H9 (cell line): Measurements from ENCODE around the gene MPC1. TPM values are rescaled to one million over a fixed set of nuclear protein-coding genes. Genes with fewer than 3 reads are reported as not detected.

Experiments
- DNase-seq: peaks from one replicate; pipeline ENCODE4 v3.0.0-alpha.2; 2017
- H2AFZ ChIP-seq: one replicate; pipeline ENCODE4 v1.6.1; 2013; ENCODE audit warnings: mild to moderate bottlenecking, low read length, control low read depth, moderate library complexity
- H2AK5ac ChIP-seq: 2 replicates; pipeline ENCODE4 v1.6.1; 2013; ENCODE audit warnings: low read length, control low read depth, mixed read lengths; ENCODE audit not compliant: insufficient read length
- H2BK120ac ChIP-seq: one replicate; pipeline ENCODE4 v1.6.1; 2013; ENCODE audit warnings: low read depth, mild to moderate bottlenecking, low read length, control low read depth, inconsistent platforms; ENCODE audit not compliant: poor library complexity, severe bottlenecking
- H2BK12ac ChIP-seq: 2 replicates; pipeline ENCODE4 v1.6.1; 2013; ENCODE audit warnings: low read length, control low read depth, mixed read lengths, low read depth; ENCODE audit not compliant: insufficient read length
- H2BK15ac ChIP-seq: 2 replicates; pipeline ENCODE4 v1.6.1; 2013; ENCODE audit warnings: low read depth, low read length, control low read depth
- H2BK20ac ChIP-seq: one replicate; pipeline ENCODE4 v1.6.1; 2013; ENCODE audit warnings: low read depth, mild to moderate bottlenecking, low read length, control low read depth, inconsistent platforms; ENCODE audit not compliant: poor library complexity, severe bottlenecking
- H2BK5ac ChIP-seq: 2 replicates; pipeline ENCODE4 v1.6.1; 2013; ENCODE audit warnings: low read length, control low read depth, mixed read lengths; ENCODE audit not compliant: insufficient read length
- H3K14ac ChIP-seq: 2 replicates; pipeline ENCODE4 v1.6.1; 2013; ENCODE audit warnings: low read length, control low read depth; ENCODE audit not compliant: insufficient read depth
- H3K18ac ChIP-seq: 2 replicates; pipeline ENCODE4 v1.6.1; 2013; ENCODE audit warnings: low read depth, mild to moderate bottlenecking, mixed read lengths, low read length, control low read depth; ENCODE audit not compliant: insufficient read length
- H3K23ac ChIP-seq: 2 replicates; pipeline ENCODE4 v1.6.1; 2013; ENCODE audit warnings: low read length, control low read depth, mixed read lengths, low read depth; ENCODE audit not compliant: insufficient read length
- H3K23me2 ChIP-seq: 2 replicates; pipeline ENCODE4 v1.6.1; 2013; ENCODE audit warnings: low read depth, mild to moderate bottlenecking, mixed read lengths, low read length, control low read depth; ENCODE audit not compliant: insufficient read length, poor library complexity, severe bottlenecking
- H3K27ac ChIP-seq: 2 replicates; pipeline ENCODE4 v1.5.1; 2013; ENCODE audit warnings: low read length, control low read depth, mixed read lengths, low read depth; ENCODE audit not compliant: insufficient read length
- H3K27me3 ChIP-seq: 2 replicates; pipeline ENCODE4 v1.6.1; 2013; ENCODE audit warnings: low read length, control low read depth, inconsistent platforms; ENCODE audit not compliant: insufficient read depth
- H3K4ac ChIP-seq: 2 replicates; pipeline ENCODE4 v1.6.1; 2013; ENCODE audit warnings: low read depth, mild to moderate bottlenecking, control low read depth, inconsistent platforms, low read length, moderate library complexity
- H3K4me1 ChIP-seq: 2 replicates; pipeline ENCODE4 v1.6.1; 2013; ENCODE audit warnings: low read length, control low read depth, inconsistent platforms; ENCODE audit not compliant: insufficient read depth
- H3K4me2 ChIP-seq: 2 replicates; pipeline ENCODE4 v1.6.1; 2013; ENCODE audit warnings: low read length, control low read depth, mixed read lengths; ENCODE audit not compliant: insufficient read length, insufficient read depth
- H3K56ac ChIP-seq: 2 replicates; pipeline ENCODE4 v1.6.1; 2013; ENCODE audit warnings: low read depth, mild to moderate bottlenecking, mixed read lengths, low read length, control low read depth; ENCODE audit not compliant: insufficient read length
- H3K79me1 ChIP-seq: 2 replicates; pipeline ENCODE4 v1.6.1; 2013; ENCODE audit warnings: low read depth, mild to moderate bottlenecking, moderate library complexity, low read length, control low read depth, inconsistent platforms; ENCODE audit not compliant: insufficient read depth, poor library complexity, severe bottlenecking
- H3K79me2 ChIP-seq: 2 replicates; pipeline ENCODE4 v1.6.1; 2013; ENCODE audit warnings: low read length, control low read depth, inconsistent platforms; ENCODE audit not compliant: insufficient read depth
- H3K9ac ChIP-seq: 2 replicates; pipeline ENCODE4 v1.6.1; 2013; ENCODE audit warnings: low read length, control low read depth, mixed read lengths; ENCODE audit not compliant: insufficient read length; ENCODE audit errors: extremely low read depth
- H3K9me3 ChIP-seq: one replicate; pipeline ENCODE4 v1.6.1; 2013; ENCODE audit warnings: low read depth, low read length, inconsistent platforms; ENCODE audit not compliant: control insufficient read depth
- H3T11ph ChIP-seq: one replicate; pipeline ENCODE4 v1.6.1; 2013; ENCODE audit warnings: mild to moderate bottlenecking, low read length, control low read depth, inconsistent platforms
- H4K20me1 ChIP-seq: one replicate; pipeline ENCODE4 v1.6.1; 2013; ENCODE audit not compliant: control insufficient read depth, insufficient read length, insufficient read depth
- H4K5ac ChIP-seq: 2 replicates; pipeline ENCODE4 v1.6.1; 2013; ENCODE audit warnings: low read depth, mild to moderate bottlenecking, mixed read lengths, low read length, control low read depth; ENCODE audit not compliant: insufficient read length
- H4K8ac ChIP-seq: replicated peaks from 2 replicates; pipeline ENCODE4 v1.6.1; 2013; ENCODE audit warnings: low read length, control low read depth, mixed read lengths, low read depth; ENCODE audit not compliant: insufficient read length
- H4K91ac ChIP-seq: 2 replicates; pipeline ENCODE4 v1.6.1; 2013; ENCODE audit warnings: low read depth, mild to moderate bottlenecking, moderate library complexity, mixed read lengths, low read length, control low read depth; ENCODE audit not compliant: insufficient read length
- H3K27ac Mint-ChIP-seq, 3 experiments: 2 replicates in 2 of 3; 3 replicates in 1 of 3; pipeline ENCODE4 v1.8.0; 2020 to 2021; ENCODE audit warnings: mixed read lengths in 3 of 3, mild to moderate bottlenecking in 1 of 3, moderate library complexity in 1 of 3
- H3K27me3 Mint-ChIP-seq: 2 replicates; pipeline ENCODE4 v1.8.0; 2021; ENCODE audit warnings: low read depth, mild to moderate bottlenecking, moderate library complexity, mixed read lengths
- H3K36me3 Mint-ChIP-seq, 3 experiments: 2 replicates in 2 of 3; 3 replicates in 1 of 3; pipeline ENCODE4 v1.8.0; 2020 to 2021; ENCODE audit warnings: low read depth in 3 of 3, mixed read lengths in 3 of 3; ENCODE audit not compliant: insufficient read depth in 1 of 3
- H3K4me1 Mint-ChIP-seq, 2 experiments: 2 replicates each; pipeline ENCODE4 v1.8.0; 2020; ENCODE audit warnings: mixed read lengths in 2 of 2
- H3K4me3 Mint-ChIP-seq, 2 experiments: 2 replicates in 1 of 2; 3 replicates in 1 of 2; pipeline ENCODE4 v1.8.0; 2020 to 2021; ENCODE audit warnings: mild to moderate bottlenecking in 2 of 2, mixed read lengths in 2 of 2, moderate library complexity in 1 of 2
- H3K9me3 Mint-ChIP-seq, 2 experiments: 2 replicates in 1 of 2; 3 replicates in 1 of 2; pipeline ENCODE4 v1.8.0; 2020; ENCODE audit warnings: mild to moderate bottlenecking in 2 of 2, mixed read lengths in 2 of 2, moderate library complexity in 1 of 2
- WGBS: extraction: QIAGEN DNeasy Blood & Tissue Kit; methylation state at CpG from one replicate; pipeline ENCODE4 v1.1.7; 2013; ENCODE audit warnings: missing lambda C conversion rate, low lambda C conversion rate, mixed read lengths; ENCODE audit not compliant: insufficient read length; ENCODE audit errors: extremely low coverage; 5-methylcytosine and 5-hydroxymethylcytosine counted together
- total RNA-seq: library from RNA; stranded (reverse); gene quantifications from 2 replicates; pipeline ENCODE4 v1.2.1, GENCODE V29; 2021
- TF ChIP-seq, protein P1 (sequence below): fragments of 200-600 bp; sonication (generic); conservative IDR thresholded peaks from 3 replicates; pipeline ENCODE4 v1.8.0; 2021; ENCODE audit warnings: antibody characterized with exemption, mild to moderate bottlenecking

MPC1 gene
- total RNA-seq, 1 experiment from 2014 or later = 10.0 TPM

DNA sequence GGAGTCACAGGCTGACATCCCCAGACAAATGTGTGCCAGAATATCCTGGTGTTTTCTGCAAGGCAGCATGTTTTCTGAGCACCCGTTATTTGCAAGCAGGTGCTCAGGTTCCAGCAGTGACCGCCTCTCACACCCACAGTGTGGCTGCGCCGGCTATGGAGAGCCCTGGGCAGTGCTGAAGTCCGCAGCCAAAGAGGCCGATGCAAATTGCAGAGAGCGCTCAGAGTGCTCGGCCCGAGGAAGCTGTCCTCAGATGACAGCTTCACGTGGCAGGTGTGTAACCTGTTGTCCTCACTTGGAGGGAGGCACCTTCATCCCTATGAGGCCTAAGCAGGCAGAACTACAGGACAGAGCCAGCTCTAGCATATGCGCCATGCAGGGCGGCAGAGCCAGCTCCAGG, 23.5 kb upstream of the MPC1 start:
- Mint-ChIP-seq H3K27me3 (peaks cover 2% of the 10 kb centered on the region; the same call in 1 of the 2 replicates), H3K36me3 (no peaks in the 10 kb centered on the region; a peak in 1 of 7 replicates), H3K27ac (no peak overlapping the region), H3K4me3 (no peak overlapping the region), H3K9me3 (peaks cover 0 to 2% of the 10 kb centered on the region in 2 experiments; a peak in 1 of 5 replicates), H3K4me1 (peaks cover 8 to 16% of the 10 kb centered on the region in 2 experiments)
- H4K8ac ChIP-seq = no peak overlapping the region
- no peak overlapping the region for H3K27ac ChIP-seq
- H4K91ac ChIP-seq = no peak overlapping the region
- H3K56ac ChIP-seq = no peak overlapping the region
- H3K4me1 ChIP-seq = 0 out of 2 replicates have a peak, but pooled peaks cover 5% of the 10 kb centered on the region
- no peak overlapping the region for H2BK15ac ChIP-seq
- no peak overlapping the region for H2BK12ac ChIP-seq
- H3K23me2 ChIP-seq = no peaks in the 10 kb centered on the region
- H3K18ac ChIP-seq = no peak overlapping the region
- no peak overlapping the region for H4K5ac ChIP-seq
- TF ChIP-seq, protein P1, sequence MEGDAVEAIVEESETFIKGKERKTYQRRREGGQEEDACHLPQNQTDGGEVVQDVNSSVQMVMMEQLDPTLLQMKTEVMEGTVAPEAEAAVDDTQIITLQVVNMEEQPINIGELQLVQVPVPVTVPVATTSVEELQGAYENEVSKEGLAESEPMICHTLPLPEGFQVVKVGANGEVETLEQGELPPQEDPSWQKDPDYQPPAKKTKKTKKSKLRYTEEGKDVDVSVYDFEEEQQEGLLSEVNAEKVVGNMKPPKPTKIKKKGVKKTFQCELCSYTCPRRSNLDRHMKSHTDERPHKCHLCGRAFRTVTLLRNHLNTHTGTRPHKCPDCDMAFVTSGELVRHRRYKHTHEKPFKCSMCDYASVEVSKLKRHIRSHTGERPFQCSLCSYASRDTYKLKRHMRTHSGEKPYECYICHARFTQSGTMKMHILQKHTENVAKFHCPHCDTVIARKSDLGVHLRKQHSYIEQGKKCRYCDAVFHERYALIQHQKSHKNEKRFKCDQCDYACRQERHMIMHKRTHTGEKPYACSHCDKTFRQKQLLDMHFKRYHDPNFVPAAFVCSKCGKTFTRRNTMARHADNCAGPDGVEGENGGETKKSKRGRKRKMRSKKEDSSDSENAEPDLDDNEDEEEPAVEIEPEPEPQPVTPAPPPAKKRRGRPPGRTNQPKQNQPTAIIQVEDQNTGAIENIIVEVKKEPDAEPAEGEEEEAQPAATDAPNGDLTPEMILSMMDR = no peak
- no peaks in the 10 kb centered on the region for H3K9me3 ChIP-seq
- no peak overlapping the region for H2AK5ac ChIP-seq
- no peak overlapping the region for H3K4me2 ChIP-seq
- H3K14ac ChIP-seq = no peak overlapping the region
- no peaks in the 10 kb centered on the region for H3K79me1 ChIP-seq
- H3K27me3 ChIP-seq = no peaks in the 10 kb centered on the region
- no peak overlapping the region for H3K9ac ChIP-seq
- no peak for DNase-seq
- H2AFZ ChIP-seq = no peak overlapping the region
- H3K4ac ChIP-seq = no peak overlapping the region
- no peak overlapping the region for H3T11ph ChIP-seq
- H3K79me2 ChIP-seq = peaks cover 2% of the 10 kb centered on the region; the same call in 1 of the 2 replicates
- no CpG with 5 or more reads among the region's 12 CpGs for WGBS
- H2BK120ac ChIP-seq = no peak overlapping the region
- no peak overlapping the region for H2BK20ac ChIP-seq
- H3K23ac ChIP-seq = no peak overlapping the region
- no peak overlapping the region for H2BK5ac ChIP-seq
- no peaks in the 10 kb centered on the region for H4K20me1 ChIP-seq
